OCI-LY1 (cell line): Measurements from ENCODE around the gene HERPUD2.

ENCODE experiments used
- H2AFZ ChIP-seq: fragments of 200-600 bp; sonication (generic), shearing (Covaris generic); 2 replicates; pipeline ENCODE4 v1.6.0; 2014; ENCODE audit warnings: antibody characterized with exemption, mild to moderate bottlenecking, low read length
- H3F3A ChIP-seq: fragments of 200-600 bp; sonication (generic), shearing (Covaris generic); 2 replicates; pipeline ENCODE4 v1.6.0; 2014; ENCODE audit warnings: mild to moderate bottlenecking, antibody characterized with exemption, low read length, moderate library complexity; ENCODE audit not compliant: insufficient read depth
- H3K27ac ChIP-seq: fragments of 200-600 bp; sonication (generic); 2 replicates; pipeline ENCODE4 v1.5.1; 2014; ENCODE audit warnings: low read length, mixed run types, mild to moderate bottlenecking, low read depth; ENCODE audit not compliant: poor library complexity, severe bottlenecking
- H3K27me3 ChIP-seq: fragments of 200-600 bp; sonication (generic); 2 replicates; pipeline ENCODE4 v1.6.0; 2014; ENCODE audit warnings: antibody characterized with exemption, mild to moderate bottlenecking, low read length, moderate library complexity; ENCODE audit not compliant: insufficient read depth
- H3K36me3 ChIP-seq: fragments of 200-600 bp; sonication (generic); 2 replicates; pipeline ENCODE4 v1.6.1; 2014; ENCODE audit warnings: mild to moderate bottlenecking, antibody characterized with exemption, low read length, moderate library complexity, mixed read lengths; ENCODE audit not compliant: insufficient read depth
- H3K4me1 ChIP-seq: fragments of 200-600 bp; sonication (generic); 2 replicates; pipeline ENCODE4 v1.5.1; 2014; ENCODE audit warnings: mild to moderate bottlenecking, low read length, moderate library complexity; ENCODE audit not compliant: insufficient read depth, severe bottlenecking
- H3K4me2 ChIP-seq: fragments of 200-600 bp; sonication (generic), shearing (Covaris generic); 2 replicates; pipeline ENCODE4 v1.6.1; 2014; ENCODE audit warnings: low read length
- H3K4me3 ChIP-seq: fragments of 200-600 bp; sonication (generic); 2 replicates; pipeline ENCODE4 v1.5.1; 2014; ENCODE audit warnings: low read length, low read depth, mild to moderate bottlenecking, mixed read lengths; ENCODE audit not compliant: poor library complexity, severe bottlenecking
- H3K79me2 ChIP-seq: fragments of 200-600 bp; shearing (Covaris generic); 2 replicates; pipeline ENCODE4 v1.6.1; 2016; ENCODE audit warnings: mixed run types, low read length, mixed read lengths; ENCODE audit not compliant: insufficient read depth
- H3K9ac ChIP-seq: fragments of 200-600 bp; sonication (generic), shearing (Covaris generic); 2 replicates; pipeline ENCODE4 v1.6.1; 2014; ENCODE audit warnings: mild to moderate bottlenecking, low read length, mixed read lengths
- H3K9me2 ChIP-seq: fragments of 200-600 bp; sonication (generic), shearing (Covaris generic); 2 replicates; pipeline ENCODE4 v1.6.1; 2014; ENCODE audit warnings: low read depth, mild to moderate bottlenecking, low read length, mixed read lengths
- H3K9me3 ChIP-seq: fragments of 200-600 bp; shearing (Covaris generic); 2 replicates; pipeline ENCODE4 v1.6.1; 2014; ENCODE audit warnings: low read length, mixed read lengths
- H4K20me1 ChIP-seq: fragments of 200-600 bp; sonication (generic), shearing (Covaris generic); 2 replicates; pipeline ENCODE4 v1.6.0; 2016; ENCODE audit warnings: mild to moderate bottlenecking, low read length; ENCODE audit not compliant: insufficient read depth
- EZH2 ChIP-seq: fragments of 200-600 bp; sonication (generic), shearing (Covaris generic); IDR thresholded peaks from 2 replicates; pipeline ENCODE4 v1.8.0; 2017; ENCODE audit warnings: borderline replicate concordance, mixed run types, mild to moderate bottlenecking, antibody characterized with exemption, low read length, moderate library complexity, mixed read lengths
- TF ChIP-seq, protein P1 (sequence below): fragments of 200-600 bp; sonication (generic), shearing (Covaris generic); IDR thresholded peaks from 2 replicates; pipeline ENCODE4 v1.5.1; 2017; ENCODE audit warnings: mild to moderate bottlenecking, antibody characterized with exemption, low read length, moderate library complexity, mixed read lengths

HERPUD2 gene

DNA sequence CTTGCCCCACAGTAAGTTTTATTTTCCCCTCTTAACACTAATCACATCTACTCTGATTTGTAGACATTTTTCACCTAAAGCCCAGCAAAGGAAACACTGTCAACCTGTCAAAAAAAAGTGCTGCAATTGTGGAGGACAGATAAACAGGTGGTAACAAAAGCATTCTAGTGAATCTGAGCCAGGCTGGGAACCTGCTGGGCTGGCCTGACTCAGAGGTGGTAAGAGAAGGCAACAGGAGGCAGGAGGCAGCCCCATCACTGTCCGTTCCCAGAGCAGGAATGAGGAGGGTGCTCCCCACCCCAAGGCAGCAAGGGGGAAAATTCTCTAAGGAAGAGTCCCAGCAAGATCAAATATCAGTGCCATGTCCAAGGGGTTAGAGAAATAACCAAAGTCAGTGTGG is 19.5 kb upstream of the HERPUD2 start:
- H3K27me3 ChIP-seq, result no peaks in the 10 kb centered on the region
- H3K9me3 ChIP-seq, result no peaks in the 10 kb centered on the region
- peaks cover 7% of the 10 kb centered on the region for H3K4me1 ChIP-seq
- TF ChIP-seq, protein P1, sequence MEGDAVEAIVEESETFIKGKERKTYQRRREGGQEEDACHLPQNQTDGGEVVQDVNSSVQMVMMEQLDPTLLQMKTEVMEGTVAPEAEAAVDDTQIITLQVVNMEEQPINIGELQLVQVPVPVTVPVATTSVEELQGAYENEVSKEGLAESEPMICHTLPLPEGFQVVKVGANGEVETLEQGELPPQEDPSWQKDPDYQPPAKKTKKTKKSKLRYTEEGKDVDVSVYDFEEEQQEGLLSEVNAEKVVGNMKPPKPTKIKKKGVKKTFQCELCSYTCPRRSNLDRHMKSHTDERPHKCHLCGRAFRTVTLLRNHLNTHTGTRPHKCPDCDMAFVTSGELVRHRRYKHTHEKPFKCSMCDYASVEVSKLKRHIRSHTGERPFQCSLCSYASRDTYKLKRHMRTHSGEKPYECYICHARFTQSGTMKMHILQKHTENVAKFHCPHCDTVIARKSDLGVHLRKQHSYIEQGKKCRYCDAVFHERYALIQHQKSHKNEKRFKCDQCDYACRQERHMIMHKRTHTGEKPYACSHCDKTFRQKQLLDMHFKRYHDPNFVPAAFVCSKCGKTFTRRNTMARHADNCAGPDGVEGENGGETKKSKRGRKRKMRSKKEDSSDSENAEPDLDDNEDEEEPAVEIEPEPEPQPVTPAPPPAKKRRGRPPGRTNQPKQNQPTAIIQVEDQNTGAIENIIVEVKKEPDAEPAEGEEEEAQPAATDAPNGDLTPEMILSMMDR, result no peak
- TF ChIP-seq EZH2, result no peak
- no peaks in the 10 kb centered on the region for H3K9me2 ChIP-seq
- H2AFZ ChIP-seq, result no peak overlapping the region
- H3K27ac ChIP-seq, result no peak overlapping the region
- no peaks in the 10 kb centered on the region for H3F3A ChIP-seq
- no peak overlapping the region for H3K9ac ChIP-seq
- H4K20me1 ChIP-seq, result no peaks in the 10 kb centered on the region
- no peak overlapping the region for H3K4me2 ChIP-seq
- no peak overlapping the region for H3K4me3 ChIP-seq
- H3K79me2 ChIP-seq, result no peaks in the 10 kb centered on the region
- H3K36me3 ChIP-seq, result no peaks in the 10 kb centered on the region

DNA sequence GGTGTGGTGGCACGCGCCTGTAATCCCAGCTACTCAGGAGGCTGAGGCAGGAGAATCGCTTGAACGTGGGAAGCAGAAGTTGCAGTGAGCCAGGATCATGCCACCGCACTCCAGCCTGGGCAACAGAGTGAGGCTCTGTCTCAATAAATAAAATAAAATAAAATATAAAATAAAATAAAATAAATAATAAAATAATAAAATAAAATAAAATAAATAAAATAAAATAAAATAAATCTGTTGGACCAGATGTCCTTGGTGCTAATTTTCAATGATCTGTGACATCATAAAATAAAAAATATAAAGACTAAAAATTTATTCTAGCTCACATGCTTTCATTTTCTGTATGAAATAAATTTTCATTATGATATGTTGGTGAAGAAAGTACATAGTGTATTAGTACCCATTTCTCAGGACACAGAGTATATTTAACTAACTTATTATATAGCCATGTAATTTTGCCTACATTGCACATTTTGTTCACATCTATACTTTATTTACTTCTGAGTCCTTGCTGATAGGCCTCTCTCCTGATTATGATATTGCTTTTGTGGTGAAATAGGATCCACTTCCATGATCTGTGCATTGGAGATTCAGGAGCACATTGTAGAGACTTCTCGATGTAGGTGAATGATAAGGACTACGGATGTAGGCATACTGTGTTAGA is 17.8 kb upstream of the HERPUD2 start:
- no peaks in the 10 kb centered on the region for H3K36me3 ChIP-seq
- H3K79me2 ChIP-seq, result no peaks in the 10 kb centered on the region
- no peak overlapping the region for H3K27ac ChIP-seq
- peaks cover 10% of the 10 kb centered on the region for H3K4me1 ChIP-seq
- no peaks in the 10 kb centered on the region for H3K27me3 ChIP-seq
- TF ChIP-seq EZH2, result no peak
- TF ChIP-seq, protein P1, result no peak
- H3K4me2 ChIP-seq, result no peak overlapping the region
- no peak overlapping the region for H2AFZ ChIP-seq
- no peaks in the 10 kb centered on the region for H3F3A ChIP-seq
- no peak overlapping the region for H3K9ac ChIP-seq
- no peaks in the 10 kb centered on the region for H4K20me1 ChIP-seq
- no peak overlapping the region for H3K4me3 ChIP-seq
- no peaks in the 10 kb centered on the region for H3K9me3 ChIP-seq
- H3K9me2 ChIP-seq, result no peaks in the 10 kb centered on the region

DNA sequence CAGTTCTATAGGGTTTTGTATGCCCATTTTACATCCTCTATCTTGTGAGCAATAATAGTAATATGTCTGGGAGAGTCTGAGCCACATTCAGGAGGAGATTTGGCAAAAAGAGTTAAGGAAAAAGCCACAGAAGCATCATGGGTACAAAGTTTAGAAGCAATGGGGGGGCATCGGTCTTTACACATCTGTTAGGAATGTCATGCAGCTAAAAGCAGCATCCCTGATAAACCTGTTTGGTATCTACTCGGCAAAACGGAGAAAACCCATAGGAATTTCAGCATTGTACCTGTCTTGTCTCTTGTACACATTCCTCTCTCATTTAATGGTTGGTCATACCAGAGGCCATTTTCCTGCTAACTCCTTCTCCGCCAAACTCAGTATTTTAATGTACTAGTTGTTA is 12.5 kb upstream of the HERPUD2 start:
- TF ChIP-seq, protein P1, result no peak
- no peak for TF ChIP-seq EZH2

More for the DNA sequence above, 12.5 kb upstream of the HERPUD2 start:
- no peaks in the 10 kb centered on the region for H3F3A ChIP-seq
- no peaks in the 10 kb centered on the region for H3K9me2 ChIP-seq
- no peak overlapping the region for H3K9ac ChIP-seq
- no peak overlapping the region for H2AFZ ChIP-seq
- no peaks in the 10 kb centered on the region for H3K36me3 ChIP-seq
- H3K4me2 ChIP-seq, result no peak overlapping the region
- no peaks in the 10 kb centered on the region for H4K20me1 ChIP-seq
- H3K27ac ChIP-seq, result no peak overlapping the region
- H3K4me1 ChIP-seq, result peaks cover 10% of the 10 kb centered on the region
- no peaks in the 10 kb centered on the region for H3K9me3 ChIP-seq
- H3K4me3 ChIP-seq, result no peak overlapping the region
- no peaks in the 10 kb centered on the region for H3K79me2 ChIP-seq
- no peaks in the 10 kb centered on the region for H3K27me3 ChIP-seq
